Prostate gland (tissue), 2 donors: ENCODE measurements around the gene SORBS2.

ENCODE experiments used
- CTCF ChIP-seq, 4 experiments: fragments of 200-600 bp in 2 of 4; fragments of 450-650 bp in 2 of 4; sonication (generic) in 2 of 4; IDR thresholded peaks; 1 replicate in 3 of 4; 2 replicates in 1 of 4; pipeline ENCODE4 v1.5.1; 2016 to 2019; ENCODE audit warnings: antibody characterized with exemption in 4 of 4, mild to moderate bottlenecking in 2 of 4, moderate library complexity in 2 of 4
- POLR2A ChIP-seq: fragments of 450-650 bp; IDR thresholded peaks from one replicate; pipeline ENCODE4 v1.6.1; 2016; ENCODE audit warnings: antibody characterized with exemption, mild to moderate bottlenecking

- no peak for TF ChIP-seq POLR2A
- TF ChIP-seq CTCF (IDR thresholded peaks at IDR 0.05): no peak
Observed at GRCh38 chr4:185767528-185767927, 44.5 kb downstream of the SORBS2 start.
